Measurements from ENCODE around the gene SSTR3. TPM values are rescaled to one million over a fixed set of nuclear protein-coding genes. Genes with fewer than 3 reads are reported as not detected.

SSTR3 gene
- total RNA-seq, 4 donors from 2014 or later = 0.16 to 0.41 TPM; not detected in 2

DNA sequence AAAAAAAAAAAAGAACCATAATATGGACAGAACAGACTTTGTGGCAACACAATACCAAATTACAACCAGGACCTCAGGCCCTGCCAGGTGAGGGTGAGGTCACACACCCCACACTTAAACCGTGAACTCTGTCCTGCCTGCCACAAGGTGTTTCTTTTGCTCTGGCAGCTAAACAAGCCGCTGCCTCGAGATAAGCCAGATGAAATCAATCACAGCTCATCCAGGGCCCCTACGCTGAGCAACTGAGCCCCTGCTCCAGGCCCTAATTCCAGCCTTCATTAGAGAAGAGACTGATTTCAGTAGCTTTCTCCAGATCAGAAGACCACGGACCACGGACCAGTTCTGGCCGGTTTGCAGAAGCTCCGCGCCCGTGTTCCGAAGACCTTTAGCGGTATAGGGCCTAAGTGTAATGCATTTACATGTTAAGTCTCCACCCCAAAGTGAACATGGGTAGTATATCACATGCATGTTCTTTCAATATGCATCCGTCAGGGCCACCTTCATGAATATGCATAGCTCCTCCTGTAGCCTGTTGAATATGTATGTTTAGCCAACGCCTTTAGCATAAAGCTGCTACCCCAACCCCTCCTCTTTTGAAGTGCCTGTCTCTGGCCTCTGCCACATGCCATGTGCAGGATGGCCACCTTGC is 46.6 kb upstream of the SSTR3 start:
- intact Hi-C loops (cut with DNase I; ENCODE audit: low total_unique reads) = no loop called here
- in situ Hi-C loops (cut with MboI; ENCODE audit: low pct_ligation_motif_present in 1 of 4, low pct_unique_long_range_greater_than_20kb in 1 of 4, low sequenced_read_pairs in 3 of 4) = no loop called here
- H3K36me3 ChIP-seq = no peaks in the 10 kb centered on the region
- peaks cover 0 to 2% of the 10 kb centered on the region in 2 donors for H3K9me3 ChIP-seq
- no peak overlapping the region for H3K27ac ChIP-seq
- no peak overlapping the region for H3K4me3 ChIP-seq
- H3K4me1 ChIP-seq = peaks cover 0 to 16% (median 7%) of the 10 kb centered on the region in 4 donors
- peaks cover 74% of the 10 kb centered on the region for H3K27me3 ChIP-seq
- TF ChIP-seq, protein P1, sequence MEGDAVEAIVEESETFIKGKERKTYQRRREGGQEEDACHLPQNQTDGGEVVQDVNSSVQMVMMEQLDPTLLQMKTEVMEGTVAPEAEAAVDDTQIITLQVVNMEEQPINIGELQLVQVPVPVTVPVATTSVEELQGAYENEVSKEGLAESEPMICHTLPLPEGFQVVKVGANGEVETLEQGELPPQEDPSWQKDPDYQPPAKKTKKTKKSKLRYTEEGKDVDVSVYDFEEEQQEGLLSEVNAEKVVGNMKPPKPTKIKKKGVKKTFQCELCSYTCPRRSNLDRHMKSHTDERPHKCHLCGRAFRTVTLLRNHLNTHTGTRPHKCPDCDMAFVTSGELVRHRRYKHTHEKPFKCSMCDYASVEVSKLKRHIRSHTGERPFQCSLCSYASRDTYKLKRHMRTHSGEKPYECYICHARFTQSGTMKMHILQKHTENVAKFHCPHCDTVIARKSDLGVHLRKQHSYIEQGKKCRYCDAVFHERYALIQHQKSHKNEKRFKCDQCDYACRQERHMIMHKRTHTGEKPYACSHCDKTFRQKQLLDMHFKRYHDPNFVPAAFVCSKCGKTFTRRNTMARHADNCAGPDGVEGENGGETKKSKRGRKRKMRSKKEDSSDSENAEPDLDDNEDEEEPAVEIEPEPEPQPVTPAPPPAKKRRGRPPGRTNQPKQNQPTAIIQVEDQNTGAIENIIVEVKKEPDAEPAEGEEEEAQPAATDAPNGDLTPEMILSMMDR (IDR thresholded peaks at IDR 0.05) = no peak
- TF ChIP-seq EP300 (IDR thresholded peaks at IDR 0.05; ENCODE audit: low read depth) (no peak), POLR2A (IDR thresholded peaks at IDR 0.05) (no peak), POLR2AphosphoS5 (IDR thresholded peaks at IDR 0.05) (no peak)
- no peak for DNase-seq
- 56 to 66% methylated on average over 4 to 14 of the region's 14 CpGs for WGBS, 2 donors (ENCODE audit: low coverage in 1 of 2)

DNA sequence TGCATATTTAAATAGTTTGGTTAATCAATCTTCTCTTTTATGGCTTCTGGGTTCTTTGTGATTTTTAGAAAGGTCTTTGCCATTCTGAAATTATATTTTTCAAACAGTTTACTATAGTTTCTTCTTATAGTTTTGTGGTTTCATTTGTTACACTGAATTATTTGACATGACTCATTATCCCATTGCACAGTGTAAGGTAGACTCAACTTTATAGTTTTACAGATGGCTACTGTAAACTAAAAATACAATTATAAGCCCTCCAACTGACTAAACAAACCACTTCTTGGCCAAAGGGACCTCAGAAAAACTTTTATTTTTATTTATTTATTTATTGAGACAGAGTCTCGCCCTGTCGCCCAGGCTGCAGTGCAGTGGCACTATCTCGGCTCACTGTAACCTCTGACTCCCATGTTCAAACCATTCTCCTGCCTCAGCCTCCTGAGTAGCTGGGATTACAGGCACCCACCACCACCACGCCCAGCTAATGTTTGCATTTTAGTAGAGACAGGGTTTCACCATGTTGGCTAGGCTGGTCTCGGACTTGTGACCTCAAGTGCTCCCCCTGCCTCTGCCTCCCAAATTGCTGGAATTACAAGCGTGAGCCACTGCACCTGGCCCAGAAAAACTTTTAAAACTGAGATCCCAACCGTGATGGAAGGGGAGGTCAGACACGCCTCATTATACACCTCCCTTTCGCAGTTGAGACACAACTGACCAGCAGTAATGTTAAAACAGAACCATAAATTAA is 45.9 kb upstream of the SSTR3 start:
- DNase-seq = no peak
- Histone ChIP-seq H3K4me1 (peaks cover 0 to 16% (median 7%) of the 10 kb centered on the region in 4 donors), H3K9me3 (no peaks in the 10 kb centered on the region), H3K27ac (no peak overlapping the region), H3K4me3 (no peak overlapping the region), H3K36me3 (no peaks in the 10 kb centered on the region), H3K27me3 (peaks cover 79% of the 10 kb centered on the region)
- WGBS, 2 donors (ENCODE audit: low coverage in 1 of 2) = 60 to 62% methylated on average over 5 to 9 of the region's 9 CpGs
- TF ChIP-seq EP300 (IDR thresholded peaks at IDR 0.05; ENCODE audit: low read depth) (no peak), POLR2AphosphoS5 (IDR thresholded peaks at IDR 0.05) (no peak), POLR2A (IDR thresholded peaks at IDR 0.05) (no peak)
- TF ChIP-seq, protein P1 (IDR thresholded peaks at IDR 0.05) = no peak
- in situ Hi-C loops (cut with MboI; ENCODE audit: low pct_ligation_motif_present in 1 of 4, low pct_unique_long_range_greater_than_20kb in 1 of 4, low sequenced_read_pairs in 3 of 4) = no loop called here
- intact Hi-C loops (cut with DNase I; ENCODE audit: low total_unique reads) = no loop called here

DNA sequence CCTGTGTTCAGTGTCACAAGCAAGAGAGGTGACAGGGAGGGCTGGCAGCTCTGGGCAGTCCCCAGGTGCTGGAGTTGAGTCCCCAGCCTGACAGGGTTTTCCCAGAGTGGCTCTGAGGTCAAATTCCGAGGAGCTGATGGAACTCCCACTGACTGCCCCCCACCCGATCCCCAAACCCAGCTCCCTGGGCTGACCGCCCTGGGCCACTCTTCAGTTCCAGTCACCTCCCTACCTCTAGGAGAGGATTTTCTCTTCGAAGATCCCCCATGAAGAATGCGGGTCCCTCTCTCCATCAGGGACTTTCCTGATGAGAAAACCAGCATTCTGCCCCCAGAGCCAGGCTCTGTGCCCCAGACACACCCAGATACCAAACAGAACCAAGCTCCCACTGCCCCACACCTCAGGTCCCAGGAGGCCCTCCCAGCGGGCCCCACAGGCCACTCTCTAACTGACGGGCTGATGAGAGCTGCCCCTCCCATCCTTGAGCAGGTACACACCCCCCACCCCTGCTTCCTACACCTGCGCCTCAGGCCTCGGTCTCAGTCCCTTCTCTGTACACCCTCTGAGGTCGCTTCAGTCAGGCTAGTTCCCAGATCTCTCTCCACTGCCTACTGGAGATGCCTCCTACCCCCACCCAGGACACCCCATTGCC is 43.9 kb upstream of the SSTR3 start:
- no peak overlapping the region for H3K4me3 ChIP-seq
- H3K27me3 ChIP-seq = peaks cover 78% of the 10 kb centered on the region
- H3K9me3 ChIP-seq = no peaks in the 10 kb centered on the region
- no peaks in the 10 kb centered on the region for H3K36me3 ChIP-seq
- H3K27ac ChIP-seq = no peak overlapping the region
- TF ChIP-seq, protein P1 (IDR thresholded peaks at IDR 0.05) = no peak
- TF ChIP-seq POLR2AphosphoS5 (IDR thresholded peaks at IDR 0.05) = no peak
- no peak for TF ChIP-seq EP300 (IDR thresholded peaks at IDR 0.05; ENCODE audit: low read depth)
- TF ChIP-seq POLR2A (IDR thresholded peaks at IDR 0.05) = no peak
- peaks cover 0 to 16% (median 7%) of the 10 kb centered on the region in 4 donors for H3K4me1 ChIP-seq
- DNase-seq = no peak
- in situ Hi-C loops (cut with MboI; ENCODE audit: low pct_ligation_motif_present in 1 of 4, low pct_unique_long_range_greater_than_20kb in 1 of 4, low sequenced_read_pairs in 3 of 4) (no loop called here), intact Hi-C loops (cut with DNase I; ENCODE audit: low total_unique reads) (no loop called here)
- WGBS, 2 donors (ENCODE audit: low coverage in 1 of 2) = 56 to 89% methylated on average over 3 to 10 of the region's 10 CpGs

DNA sequence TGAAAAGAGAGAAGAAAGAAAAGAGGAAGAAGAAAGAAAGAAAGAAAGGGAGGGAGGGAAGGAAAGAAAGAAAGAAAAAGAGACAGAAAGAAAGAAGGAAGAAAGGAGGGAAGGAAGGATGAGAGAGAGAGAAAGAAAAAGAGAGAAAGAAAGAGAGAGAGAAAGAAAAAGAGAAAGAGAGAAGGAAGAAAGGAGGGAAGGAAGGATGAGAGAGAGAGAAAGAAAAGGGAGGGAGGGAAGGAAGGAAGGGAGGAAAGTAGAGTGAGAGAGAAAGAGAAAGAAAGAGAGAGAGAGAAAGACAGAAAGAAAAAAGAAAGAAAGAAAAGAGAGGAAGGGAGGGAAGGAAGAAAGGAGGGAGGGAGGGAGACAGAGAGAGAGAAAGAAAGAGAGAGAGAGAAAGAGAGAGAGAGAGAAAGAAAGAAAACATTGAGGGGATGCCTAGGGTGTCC is 43.3 kb upstream of the SSTR3 start:
- Histone ChIP-seq H3K4me1 (peaks cover 0 to 14% (median 7%) of the 10 kb centered on the region in 4 donors), H3K4me3 (no peak overlapping the region), H3K27ac (no peak overlapping the region), H3K9me3 (no peaks in the 10 kb centered on the region), H3K27me3 (peaks cover 82% of the 10 kb centered on the region), H3K36me3 (no peaks in the 10 kb centered on the region)
- no peak for DNase-seq
- intact Hi-C loops (cut with DNase I; ENCODE audit: low total_unique reads) = no loop called here
- TF ChIP-seq POLR2A (IDR thresholded peaks at IDR 0.05) = no peak
- TF ChIP-seq, protein P1 (IDR thresholded peaks at IDR 0.05) = no peak
- TF ChIP-seq EP300 (IDR thresholded peaks at IDR 0.05; ENCODE audit: low read depth) = no peak
- no peak for TF ChIP-seq POLR2AphosphoS5 (IDR thresholded peaks at IDR 0.05)
- in situ Hi-C loops (cut with MboI; ENCODE audit: low pct_ligation_motif_present in 1 of 4, low pct_unique_long_range_greater_than_20kb in 1 of 4, low sequenced_read_pairs in 3 of 4) = no loop called here

Measured in transverse colon (tissue), 4 donors.